Measurements from ENCODE around the gene TGFB1.

TGFB1 gene

GRCh38 chr19:41321204-41321599, 32.5 kb downstream of the TGFB1 start:
- no peak for DNase-seq

- DNase-seq = no peak
Observed at GRCh38 chr19:41320568-41320967, 33.2 kb downstream of the TGFB1 start.

- no peak for DNase-seq
Observed at GRCh38 chr19:41320185-41320518, 33.6 kb downstream of the TGFB1 start.

DNA sequence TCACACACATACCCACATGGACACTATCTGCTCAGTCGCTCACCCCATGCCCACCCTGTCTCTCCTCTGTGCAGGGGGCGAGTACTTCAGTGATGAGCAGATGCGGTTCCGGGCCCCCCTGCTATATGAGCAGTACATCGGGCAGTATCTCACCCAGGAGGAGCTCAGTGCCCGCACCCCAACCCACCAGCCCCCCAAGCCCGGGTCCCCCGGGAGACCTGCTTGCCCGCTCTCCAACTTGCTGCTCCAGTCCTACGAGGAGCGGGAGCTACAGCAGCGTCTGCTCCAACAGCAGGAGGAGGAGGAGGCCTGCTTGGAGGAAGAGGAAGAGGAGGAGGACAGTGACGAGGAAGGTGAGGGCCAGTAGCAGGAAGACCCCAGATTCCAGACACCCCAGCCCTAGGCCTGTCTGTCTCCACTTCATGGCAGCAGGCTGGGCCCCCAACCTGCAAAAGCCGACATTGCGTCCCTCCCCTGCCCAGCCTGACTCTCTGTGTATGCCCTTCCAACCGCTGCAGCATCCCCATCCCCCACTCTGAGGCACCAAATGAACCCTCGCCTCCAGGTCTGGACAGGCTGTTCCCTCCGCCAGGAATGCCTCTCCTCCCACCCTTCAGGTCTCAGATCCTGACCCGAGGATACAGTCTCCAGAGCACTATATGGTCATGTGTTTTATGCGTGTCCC, 34.1 kb downstream of the TGFB1 start:
- DNase-seq = no peak

GRCh38 chr19:41318696-41319499, 34.8 kb downstream of the TGFB1 start:
- DNase-seq = no peak

DNA sequence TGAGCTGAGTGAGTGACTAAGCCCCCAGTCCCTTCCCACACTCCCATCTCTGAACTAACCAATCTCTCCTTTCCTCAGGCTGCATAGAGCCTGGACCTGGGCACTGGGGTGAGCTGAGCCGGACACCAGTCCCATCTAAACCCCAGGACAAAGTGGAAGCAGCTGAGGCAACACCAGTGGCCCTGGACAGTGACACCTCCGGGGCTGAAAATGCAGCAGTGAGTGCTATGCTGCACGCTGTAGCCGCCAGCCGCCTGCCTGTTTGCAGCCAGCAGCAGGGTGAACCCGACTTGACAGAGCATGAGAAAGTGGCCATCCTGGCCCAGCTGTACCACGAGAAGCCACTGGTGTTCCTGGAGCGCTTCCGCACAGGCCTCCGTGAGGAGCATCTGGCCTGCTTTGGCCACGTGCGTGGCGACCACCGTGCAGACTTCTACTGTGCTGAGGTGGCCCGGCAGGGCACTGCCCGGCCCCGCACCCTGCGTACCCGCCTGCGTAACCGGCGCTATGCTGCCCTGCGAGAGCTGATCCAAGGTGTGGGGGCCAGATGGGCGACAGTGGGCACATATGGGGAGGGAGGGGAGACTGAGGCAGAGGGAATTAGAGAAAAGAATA, 37.3 kb downstream of the TGFB1 start:
- no peak for DNase-seq

GRCh38 chr19:41311613-41312012, 42.1 kb downstream of the TGFB1 start:
- no peak for DNase-seq

DNA sequence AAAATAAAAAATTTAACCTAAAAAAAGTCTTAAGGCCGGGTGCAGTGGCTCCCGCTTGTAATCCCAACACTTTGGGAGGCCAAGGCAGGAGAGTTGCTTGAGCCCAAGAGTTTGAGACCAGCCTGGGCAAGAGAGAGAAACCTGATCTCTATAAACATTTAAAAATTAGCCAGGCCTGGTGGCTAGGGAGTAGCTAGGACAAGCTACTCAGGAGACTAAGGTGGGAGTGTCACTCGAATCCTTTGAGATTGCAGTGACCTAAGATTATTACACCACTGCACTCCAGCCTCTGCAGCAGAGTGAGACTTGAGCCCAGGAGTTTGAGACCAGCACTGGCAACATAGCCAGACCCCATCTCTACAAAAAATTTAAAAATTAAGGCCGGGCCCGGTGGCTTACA, 42.6 kb downstream of the TGFB1 start:
- no peak for DNase-seq

- peak; percentile 90 to 94 (median 93) for DNase-seq
Observed at GRCh38 chr19:41310033-41310831, 43.5 kb downstream of the TGFB1 start, which contains the start of gene CCDC97. TSS of gene CCDC97 (plus strand) at chr19:41310172. CDS start at chr19:41310311, 139 bp downstream.

DNA sequence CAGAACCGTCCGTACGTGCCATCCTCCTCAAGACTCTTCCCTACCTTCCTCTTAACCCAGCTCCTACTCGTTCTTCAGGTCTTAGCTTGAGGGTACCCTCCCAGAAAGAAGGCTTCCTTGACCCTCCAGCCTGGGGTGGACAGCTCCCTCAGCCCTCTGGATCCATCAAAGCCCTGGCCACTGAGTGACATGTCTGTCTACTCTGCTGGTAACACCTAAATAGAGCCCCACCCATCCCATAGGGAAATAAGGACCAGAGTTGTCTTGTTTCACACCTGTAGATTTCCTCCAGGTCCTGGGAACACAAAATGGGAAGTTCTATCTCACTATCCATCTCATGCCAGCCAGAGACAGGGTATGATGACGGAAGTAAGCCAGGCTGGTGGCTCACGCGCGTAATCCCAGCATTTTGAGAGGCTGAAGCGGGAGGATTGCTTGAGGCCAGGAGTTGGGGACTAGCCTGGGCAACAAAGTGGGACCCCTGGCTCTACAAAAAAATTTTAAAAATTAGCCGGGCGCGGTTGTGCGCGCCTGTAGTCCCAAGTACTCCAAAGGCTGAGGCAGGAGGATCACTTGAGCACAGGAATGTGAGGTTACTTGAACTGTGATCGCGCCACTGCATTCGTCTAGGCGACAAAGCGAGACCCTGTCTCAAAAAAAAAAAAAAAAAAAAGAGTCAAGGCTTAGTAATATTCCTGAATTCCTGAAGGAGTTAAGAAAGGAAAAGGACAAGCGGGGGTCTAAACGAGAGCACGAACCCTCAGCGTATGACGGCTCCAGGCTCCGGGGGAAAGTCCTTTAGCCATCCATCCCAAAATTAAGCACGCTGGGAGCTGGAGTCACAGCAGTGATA, 44.3 kb downstream of the TGFB1 start:
- peak; percentile 52 to 63 (median 59) for DNase-seq

DNA sequence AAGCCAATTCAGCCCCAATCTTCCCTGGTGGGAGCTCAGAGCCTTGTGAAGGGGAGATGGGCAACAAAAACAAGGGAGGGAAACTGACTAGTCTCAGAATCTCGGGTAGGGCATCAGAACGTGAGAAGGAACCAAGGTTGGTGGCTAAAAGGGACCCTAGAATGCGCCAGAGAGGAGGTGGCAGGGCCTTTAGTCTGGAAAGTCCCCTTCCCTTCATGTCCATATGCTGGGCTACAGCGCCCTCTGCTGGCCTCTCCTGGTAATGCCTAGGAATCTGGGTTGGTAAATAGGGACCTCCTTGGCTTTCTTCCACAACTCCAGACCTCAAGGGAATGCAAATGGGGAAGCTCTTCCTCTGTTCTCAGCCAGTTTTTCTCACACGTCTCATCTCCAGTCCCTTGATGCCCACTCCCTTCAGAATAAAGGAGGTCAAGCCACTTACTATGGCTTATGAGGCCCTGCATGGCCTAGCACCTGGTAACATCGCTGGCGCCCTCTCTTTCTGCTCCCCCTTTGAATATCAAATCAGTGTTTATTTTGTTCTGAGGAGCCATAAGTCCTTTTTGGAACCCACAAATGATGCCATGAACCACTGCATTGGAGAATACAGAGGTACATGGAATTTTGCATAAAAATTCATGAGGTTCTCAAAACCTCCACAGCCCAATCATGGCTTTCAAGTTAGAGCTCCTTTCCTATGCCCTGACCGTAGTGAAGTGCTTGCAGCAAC, 45.1 kb downstream of the TGFB1 start:
- DNase-seq = peak; percentile 93 to 96 (median 95)

GRCh38 chr19:41307954-41308449, 45.7 kb downstream of the TGFB1 start:
- no peak for DNase-seq

- peak in 2 of 3 donors; percentile 22 to 54 for DNase-seq
Observed at GRCh38 chr19:41307090-41307875, 46.4 kb downstream of the TGFB1 start.

GRCh38 chr19:41305927-41306793, 47.6 kb downstream of the TGFB1 start:
- no peak for DNase-seq

- no peak for DNase-seq
Observed at GRCh38 chr19:41304706-41305483, 48.8 kb downstream of the TGFB1 start.

- no peak for DNase-seq
Observed at GRCh38 chr19:41303954-41304353, 49.8 kb downstream of the TGFB1 start.

- DNase-seq = peak in 1 of 3 donors; percentile 41
Observed at GRCh38 chr19:41302624-41303351, 50.9 kb downstream of the TGFB1 start.

DNA sequence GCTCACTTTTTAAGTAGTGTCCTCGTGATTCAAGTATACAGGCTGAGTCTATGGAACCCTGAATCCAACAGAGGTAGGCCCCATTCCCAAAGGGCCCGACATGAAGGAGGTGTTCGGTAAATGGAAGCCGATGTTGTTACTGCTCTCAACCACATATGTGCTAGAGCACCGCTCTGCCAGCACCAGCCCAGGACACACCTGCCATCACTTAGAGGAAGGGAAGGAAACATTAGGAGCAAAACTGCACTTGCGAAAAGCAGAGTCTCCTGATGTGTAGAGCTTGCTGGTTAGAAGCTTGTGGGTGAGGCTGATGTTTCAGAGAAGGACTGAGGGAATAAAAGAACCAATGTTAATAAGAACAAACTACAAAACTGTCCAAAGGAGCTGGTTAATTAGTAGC, 53.2 kb downstream of the TGFB1 start:
- DNase-seq = no peak
